ENCODE results near the gene UVRAG. TPM values are rescaled to one million over a fixed set of nuclear protein-coding genes. Genes with fewer than 3 reads are reported as not detected.

The UVRAG gene
- total RNA-seq, 1 experiment from 2014 or later = 16.4 TPM

DNA sequence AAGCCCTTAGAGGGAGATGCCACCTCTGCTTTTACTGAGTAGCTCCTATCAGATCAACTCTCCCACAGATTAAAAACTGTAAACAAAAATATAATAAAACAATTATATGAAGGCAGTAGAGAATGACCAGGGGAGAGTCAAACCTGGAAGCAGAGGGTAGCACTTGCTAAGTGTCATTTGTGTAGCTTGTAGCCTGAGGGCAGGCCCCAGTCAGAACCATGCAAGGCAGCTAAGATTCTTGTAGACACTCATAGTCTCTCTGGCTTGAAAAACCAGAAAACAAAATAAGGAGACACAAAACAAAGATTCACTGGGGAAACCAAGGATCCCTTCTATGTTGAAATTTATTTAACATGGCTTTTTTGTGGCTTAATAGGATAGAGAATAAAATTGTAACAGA lies 280.9 kb downstream of the UVRAG start:
- Histone ChIP-seq H3K27me3 (ENCODE audit: control insufficient read depth, insufficient read depth, low read length) (no peaks in the 10 kb centered on the region), H3K36me3 (replicated peaks; ENCODE audit: control insufficient read depth, insufficient read depth, low read length) (no peaks in the 10 kb centered on the region), H3K4me3 (ENCODE audit: insufficient read depth, low read depth, low read length) (no peak overlapping the region)
- no peak for DNase-seq

DNA sequence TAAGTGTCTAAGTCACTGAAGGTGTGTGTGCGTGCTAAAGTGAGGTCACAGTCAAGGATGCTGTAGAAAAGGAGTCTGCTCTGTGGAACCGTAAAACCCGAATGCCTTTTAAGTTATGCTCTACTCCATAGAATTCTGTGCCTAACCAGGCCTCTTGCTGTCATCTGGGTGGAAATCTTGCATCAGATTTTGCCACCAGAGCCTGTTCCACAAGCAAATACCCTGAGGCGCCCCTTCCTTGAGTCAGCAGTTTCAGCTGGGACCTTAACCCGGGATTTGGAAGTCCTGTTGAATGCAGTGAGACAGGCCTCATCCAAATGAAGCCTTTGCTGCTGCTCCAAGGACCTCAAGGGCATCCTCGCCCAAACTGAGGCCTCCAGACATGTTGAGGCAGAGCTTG lies 281.5 kb downstream of the UVRAG start:
- H3K4me3 ChIP-seq (ENCODE audit: insufficient read depth, low read depth, low read length) = no peak overlapping the region
- DNase-seq = no peak

DNA sequence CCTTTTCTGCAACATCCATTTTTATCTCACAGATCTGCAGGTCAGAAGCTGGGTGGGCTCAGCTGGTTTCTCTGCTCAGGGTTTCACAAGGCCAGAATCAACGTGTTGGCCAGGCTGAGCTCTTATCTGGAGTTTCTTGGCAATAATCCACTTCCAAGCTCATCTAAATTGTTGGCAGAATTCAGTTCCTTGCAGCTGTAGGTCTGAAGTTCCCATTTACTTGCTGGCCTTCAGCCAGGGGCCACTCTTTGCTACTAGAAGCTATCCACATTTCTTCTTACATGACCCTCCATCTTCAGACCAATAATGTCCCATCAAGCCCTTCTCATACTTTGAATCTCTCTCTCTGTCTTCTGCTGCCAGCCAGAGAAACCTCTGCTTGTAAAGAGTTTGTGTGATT lies 287.8 kb downstream of the UVRAG start:
- Histone ChIP-seq H3K36me3 (replicated peaks; ENCODE audit: control insufficient read depth, insufficient read depth, low read length) (no peaks in the 10 kb centered on the region), H3K27me3 (ENCODE audit: control insufficient read depth, insufficient read depth, low read length) (no peaks in the 10 kb centered on the region), H3K4me3 (ENCODE audit: insufficient read depth, low read depth, low read length) (no peak overlapping the region)
- no peak for DNase-seq

More for the DNA sequence above, 281.5 kb downstream of the UVRAG start:
- H3K36me3 ChIP-seq (replicated peaks; ENCODE audit: control insufficient read depth, insufficient read depth, low read length) = no peaks in the 10 kb centered on the region
- no peaks in the 10 kb centered on the region for H3K27me3 ChIP-seq (ENCODE audit: control insufficient read depth, insufficient read depth, low read length)

DNA sequence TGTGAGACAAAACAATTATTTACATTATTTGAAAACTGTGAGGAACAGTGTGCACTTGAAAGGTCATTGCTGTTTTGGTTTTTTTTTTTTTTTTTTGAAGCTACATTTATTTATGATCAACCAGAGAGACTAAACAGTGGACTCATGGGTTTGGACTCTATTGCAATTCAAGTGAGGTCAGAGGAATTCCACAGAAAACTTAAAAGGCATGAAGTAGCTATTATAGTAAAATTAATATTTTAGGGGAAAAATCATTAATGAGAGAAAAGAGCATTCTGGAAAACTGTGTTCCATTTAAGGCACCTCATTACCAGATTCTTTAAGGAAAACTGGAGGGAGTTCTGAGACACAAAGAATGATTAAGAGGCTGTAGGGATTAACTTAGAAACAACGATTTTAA lies 288.4 kb downstream of the UVRAG start:
- DNase-seq = no peak
- Histone ChIP-seq H3K36me3 (replicated peaks; ENCODE audit: control insufficient read depth, insufficient read depth, low read length) (no peaks in the 10 kb centered on the region), H3K4me3 (ENCODE audit: insufficient read depth, low read depth, low read length) (no peak overlapping the region), H3K27me3 (ENCODE audit: control insufficient read depth, insufficient read depth, low read length) (no peaks in the 10 kb centered on the region)

DNA sequence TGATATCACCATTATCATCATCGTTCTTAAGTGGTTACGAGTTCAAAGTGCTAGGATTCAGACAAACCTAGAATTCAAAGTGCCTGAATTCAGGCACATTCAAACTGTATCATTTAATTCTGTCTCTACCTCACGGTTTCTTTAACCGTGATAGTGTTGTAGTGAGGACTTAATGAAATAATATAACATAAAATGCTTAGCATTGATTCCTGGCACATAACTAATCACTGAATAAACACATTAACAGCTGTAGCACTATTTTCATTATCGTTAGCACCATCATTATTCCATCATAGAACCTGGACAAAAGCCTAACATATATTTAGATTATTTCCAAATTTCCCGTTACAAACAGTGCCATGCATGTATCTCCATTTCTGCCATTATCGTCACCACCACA lies 289.3 kb downstream of the UVRAG start:
- no peaks in the 10 kb centered on the region for H3K36me3 ChIP-seq (replicated peaks; ENCODE audit: control insufficient read depth, insufficient read depth, low read length)
- H3K27me3 ChIP-seq (ENCODE audit: control insufficient read depth, insufficient read depth, low read length) = no peaks in the 10 kb centered on the region
- no peak overlapping the region for H3K4me3 ChIP-seq (ENCODE audit: insufficient read depth, low read depth, low read length)
- DNase-seq = no peak

DNA sequence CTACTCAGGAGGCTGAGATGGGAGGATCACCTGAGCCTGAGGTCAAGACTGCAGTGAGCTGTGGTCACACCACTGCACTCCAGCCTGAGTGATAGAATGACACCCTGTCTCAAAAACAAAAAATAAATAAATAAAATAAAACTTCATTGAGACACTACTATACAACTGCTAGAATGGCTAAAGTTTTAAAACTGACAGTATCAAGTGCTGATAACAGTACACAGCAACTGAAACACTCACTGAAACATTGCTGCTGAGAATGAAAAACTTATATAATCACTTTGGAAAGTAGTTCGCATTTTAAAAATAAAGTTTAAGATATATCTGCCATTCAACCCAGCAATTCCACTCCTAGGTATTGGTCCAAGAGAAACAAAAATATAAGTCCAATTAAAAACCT lies 290.6 kb downstream of the UVRAG start:
- no peak overlapping the region for H3K4me3 ChIP-seq (ENCODE audit: insufficient read depth, low read depth, low read length)
- no peaks in the 10 kb centered on the region for H3K36me3 ChIP-seq (replicated peaks; ENCODE audit: control insufficient read depth, insufficient read depth, low read length)
- no peak for DNase-seq
- no peaks in the 10 kb centered on the region for H3K27me3 ChIP-seq (ENCODE audit: control insufficient read depth, insufficient read depth, low read length)

DNA sequence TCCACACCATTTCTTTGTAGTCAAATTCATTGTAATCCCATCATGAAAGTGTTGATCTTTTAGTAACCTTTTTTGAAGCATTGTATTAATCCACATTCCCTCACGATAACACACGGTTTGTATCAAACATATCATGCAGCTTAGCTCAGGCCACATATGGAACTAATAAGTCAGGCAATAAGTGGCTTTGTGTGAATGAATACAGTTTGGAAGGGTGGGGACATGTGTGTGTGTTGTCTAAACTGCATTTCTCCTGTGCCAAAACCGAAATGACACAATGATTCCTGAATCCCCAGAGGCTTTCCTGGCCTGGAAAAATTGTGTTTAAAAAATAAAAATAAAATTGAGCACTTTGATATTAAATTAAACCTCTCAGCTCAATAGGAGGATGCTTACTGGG lies 293.0 kb downstream of the UVRAG start:
- H3K36me3 ChIP-seq (replicated peaks; ENCODE audit: control insufficient read depth, insufficient read depth, low read length) = no peaks in the 10 kb centered on the region
- no peak overlapping the region for H3K4me3 ChIP-seq (ENCODE audit: insufficient read depth, low read depth, low read length)
- no peaks in the 10 kb centered on the region for H3K27me3 ChIP-seq (ENCODE audit: control insufficient read depth, insufficient read depth, low read length)
- DNase-seq = no peak

DNA sequence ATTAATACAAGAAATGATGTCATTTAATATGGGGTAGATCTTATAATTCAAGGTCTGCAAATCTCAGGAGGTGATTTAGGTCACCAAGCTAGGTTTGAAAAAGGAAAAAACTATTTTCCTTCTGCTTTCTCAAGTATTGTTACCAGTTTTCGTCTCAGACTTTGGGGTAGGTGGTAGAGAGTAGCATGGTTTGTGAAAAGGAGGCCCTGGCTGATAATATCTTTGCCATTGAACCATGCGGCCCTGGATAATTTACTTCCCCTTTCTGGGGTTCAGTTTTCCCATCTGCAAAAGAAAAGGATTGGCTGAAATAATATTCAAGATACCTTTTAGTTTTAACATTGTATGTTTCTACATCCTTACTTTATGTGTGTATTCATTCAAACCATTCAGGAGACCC lies 299.2 kb downstream of the UVRAG start:
- H3K27me3 ChIP-seq (ENCODE audit: control insufficient read depth, insufficient read depth, low read length) = no peaks in the 10 kb centered on the region
- no peak overlapping the region for H3K4me3 ChIP-seq (ENCODE audit: insufficient read depth, low read depth, low read length)
- H3K36me3 ChIP-seq (replicated peaks; ENCODE audit: control insufficient read depth, insufficient read depth, low read length) = no peaks in the 10 kb centered on the region
- DNase-seq = no peak

DNA sequence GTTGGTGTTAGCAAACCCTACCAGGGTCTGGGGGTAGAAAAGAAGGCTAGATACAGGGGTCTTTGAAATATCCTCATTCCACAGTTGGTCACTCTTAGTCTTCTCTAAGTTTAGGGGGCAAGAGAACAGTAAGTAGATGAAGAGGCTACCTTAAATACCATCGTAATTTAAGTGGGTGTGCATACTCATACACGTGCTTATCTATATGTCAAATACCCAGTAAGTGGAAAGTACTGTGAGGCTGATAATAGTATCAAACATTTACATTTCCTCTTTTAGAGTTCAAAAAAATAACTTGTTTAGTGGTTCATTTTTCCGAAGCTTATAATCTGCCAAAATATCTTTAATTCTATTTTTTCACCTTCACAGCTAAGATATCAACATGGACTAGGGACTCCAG lies 300.5 kb downstream of the UVRAG start:
- H3K27me3 ChIP-seq (ENCODE audit: control insufficient read depth, insufficient read depth, low read length) = no peaks in the 10 kb centered on the region
- DNase-seq = no peak
- H3K36me3 ChIP-seq (replicated peaks; ENCODE audit: control insufficient read depth, insufficient read depth, low read length) = no peaks in the 10 kb centered on the region
- H3K4me3 ChIP-seq (ENCODE audit: insufficient read depth, low read depth, low read length) = no peak overlapping the region

DNA sequence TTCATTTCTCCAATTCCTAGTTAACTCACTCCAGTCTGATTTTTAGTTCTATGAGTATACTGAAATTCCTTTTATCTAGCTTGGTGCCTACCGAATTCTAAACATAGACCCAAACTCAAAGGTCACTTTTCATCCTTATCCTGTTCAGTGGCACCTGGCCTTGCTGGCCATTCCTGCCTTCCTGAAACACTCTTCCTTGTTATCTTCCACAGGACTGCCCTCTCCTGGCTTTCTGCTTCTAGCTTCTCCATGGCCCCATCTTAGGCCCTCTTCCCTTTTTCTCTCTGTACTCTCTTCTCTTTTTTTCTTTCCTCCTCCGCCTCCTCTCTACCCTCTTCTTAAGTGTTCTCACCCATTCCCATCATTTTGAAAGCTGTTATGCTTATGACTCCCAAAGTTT lies 304.0 kb downstream of the UVRAG start:
- Histone ChIP-seq H3K27me3 (ENCODE audit: control insufficient read depth, insufficient read depth, low read length) (no peaks in the 10 kb centered on the region), H3K4me3 (ENCODE audit: insufficient read depth, low read depth, low read length) (no peak overlapping the region), H3K36me3 (replicated peaks; ENCODE audit: control insufficient read depth, insufficient read depth, low read length) (no peaks in the 10 kb centered on the region)
- DNase-seq = no peak

DNA sequence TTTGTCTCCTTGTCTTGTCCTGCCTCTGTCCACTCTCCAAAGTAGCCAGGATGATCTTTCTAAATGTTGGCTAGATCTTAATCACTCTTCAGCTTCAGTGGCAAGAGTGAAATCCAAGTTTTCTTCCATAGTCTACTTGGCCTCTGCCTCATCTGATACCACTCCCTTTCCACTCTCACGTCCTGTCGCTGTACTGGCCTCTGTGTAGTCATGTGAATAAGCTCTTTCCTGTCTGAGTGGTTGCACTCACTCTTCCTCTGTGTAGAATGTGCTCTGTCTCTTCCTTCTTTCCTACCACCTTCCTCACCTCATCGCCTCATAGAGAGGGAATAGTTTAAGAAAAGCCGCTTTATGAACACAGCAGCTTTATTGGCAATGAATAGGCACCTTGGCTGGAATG lies 304.8 kb downstream of the UVRAG start:
- H3K36me3 ChIP-seq (replicated peaks; ENCODE audit: control insufficient read depth, insufficient read depth, low read length) = no peaks in the 10 kb centered on the region
- no peaks in the 10 kb centered on the region for H3K27me3 ChIP-seq (ENCODE audit: control insufficient read depth, insufficient read depth, low read length)
- H3K4me3 ChIP-seq (ENCODE audit: insufficient read depth, low read depth, low read length) = no peak overlapping the region
- no peak for DNase-seq

DNA sequence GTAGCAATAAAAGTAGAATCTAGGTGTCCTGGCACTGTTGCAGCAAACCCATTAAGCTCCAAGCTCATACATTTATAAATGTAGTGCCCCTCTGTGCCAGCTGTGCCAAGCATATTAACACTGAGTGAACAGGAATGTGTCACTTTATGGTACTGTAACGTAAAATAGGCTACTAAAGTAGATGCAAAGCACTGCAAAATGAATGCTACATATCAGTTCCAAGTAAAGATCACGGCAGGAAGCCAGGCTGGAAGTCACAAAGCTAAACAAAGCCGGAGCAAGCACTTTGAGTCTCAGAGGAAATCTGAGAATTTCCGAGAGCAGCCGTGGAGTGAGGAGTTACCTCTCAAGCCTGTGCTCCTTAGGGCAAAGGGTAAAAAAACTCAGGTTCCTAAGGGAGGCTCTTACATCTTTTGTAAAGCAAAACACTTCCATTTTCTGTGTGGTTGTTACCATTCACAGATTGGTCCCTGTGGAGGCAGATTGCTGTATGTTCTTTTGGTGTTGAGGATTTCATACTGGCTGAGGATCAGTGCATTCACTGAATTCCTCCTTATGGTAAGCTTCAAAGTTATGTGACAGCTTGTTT lies 305.6 kb downstream of the UVRAG start:
- no peak for DNase-seq
- no peaks in the 10 kb centered on the region for H3K36me3 ChIP-seq (replicated peaks; ENCODE audit: control insufficient read depth, insufficient read depth, low read length)
- no peaks in the 10 kb centered on the region for H3K27me3 ChIP-seq (ENCODE audit: control insufficient read depth, insufficient read depth, low read length)
- no peak overlapping the region for H3K4me3 ChIP-seq (ENCODE audit: insufficient read depth, low read depth, low read length)

DNA sequence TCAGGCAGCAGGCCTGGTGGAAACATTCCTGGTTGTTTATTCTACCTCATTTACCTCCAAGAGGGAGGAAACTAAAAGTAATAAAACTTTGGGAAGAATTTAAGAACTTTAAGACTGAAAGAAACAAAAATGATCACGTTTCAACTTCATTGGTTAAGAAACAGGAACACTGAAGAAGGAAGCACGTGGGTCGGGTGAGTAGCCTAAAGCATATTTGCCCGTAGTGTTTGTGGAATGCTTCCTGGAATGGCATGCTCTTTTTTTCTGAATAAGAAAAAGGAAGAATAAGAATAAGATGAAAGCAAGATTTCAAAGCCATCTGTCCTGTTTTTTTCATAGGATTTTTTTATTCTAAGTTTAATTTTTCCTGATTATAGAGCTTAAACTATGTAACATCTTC lies 308.2 kb downstream of the UVRAG start:
- no peaks in the 10 kb centered on the region for H3K36me3 ChIP-seq (replicated peaks; ENCODE audit: control insufficient read depth, insufficient read depth, low read length)
- no peak overlapping the region for H3K4me3 ChIP-seq (ENCODE audit: insufficient read depth, low read depth, low read length)
- DNase-seq = no peak
- H3K27me3 ChIP-seq (ENCODE audit: control insufficient read depth, insufficient read depth, low read length) = no peaks in the 10 kb centered on the region

DNA sequence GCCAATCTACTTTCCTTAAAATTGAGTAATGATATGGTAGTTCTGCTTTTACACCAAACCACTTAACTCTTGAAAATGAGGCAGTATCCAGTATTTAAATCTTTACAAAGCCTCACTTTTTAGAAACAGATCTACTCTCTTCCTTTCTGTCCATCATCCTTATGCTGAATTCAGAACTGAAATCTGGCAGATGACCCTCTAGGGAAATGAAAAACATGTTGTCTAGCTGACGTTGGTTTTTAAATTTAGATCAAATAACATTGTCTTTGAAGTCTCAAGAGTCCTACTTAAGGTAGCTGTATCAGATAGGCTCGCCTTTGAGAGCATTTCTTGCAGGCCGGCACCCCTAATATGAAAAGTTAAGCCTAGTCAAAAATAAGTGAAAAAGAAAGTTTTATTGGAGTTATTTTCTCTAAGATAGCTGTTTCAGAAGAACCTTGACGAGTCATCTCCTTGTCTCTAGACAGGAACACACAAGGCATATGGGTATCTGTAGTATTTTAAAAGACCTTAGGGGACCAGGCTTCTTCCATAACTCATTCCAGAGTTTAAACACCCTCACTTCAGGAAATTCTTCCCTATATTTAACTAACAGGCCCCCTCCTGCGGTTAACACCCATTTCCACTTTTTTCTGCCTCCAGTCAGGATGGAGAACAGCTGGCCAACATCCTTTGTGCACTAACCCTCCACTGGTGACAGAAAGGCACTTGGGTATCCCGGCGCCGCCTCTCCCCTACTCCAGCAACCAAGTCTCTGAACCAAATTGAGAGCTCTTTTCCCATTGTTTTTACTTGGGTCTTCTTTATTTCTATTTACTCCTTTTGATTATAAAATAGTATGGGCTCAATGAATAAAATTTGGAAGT lies 310.1 kb downstream of the UVRAG start:
- no peak overlapping the region for H3K4me3 ChIP-seq (ENCODE audit: insufficient read depth, low read depth, low read length)
- H3K27me3 ChIP-seq (ENCODE audit: control insufficient read depth, insufficient read depth, low read length) = no peaks in the 10 kb centered on the region
- H3K36me3 ChIP-seq (replicated peaks; ENCODE audit: control insufficient read depth, insufficient read depth, low read length) = no peaks in the 10 kb centered on the region
- DNase-seq = no peak

DNA sequence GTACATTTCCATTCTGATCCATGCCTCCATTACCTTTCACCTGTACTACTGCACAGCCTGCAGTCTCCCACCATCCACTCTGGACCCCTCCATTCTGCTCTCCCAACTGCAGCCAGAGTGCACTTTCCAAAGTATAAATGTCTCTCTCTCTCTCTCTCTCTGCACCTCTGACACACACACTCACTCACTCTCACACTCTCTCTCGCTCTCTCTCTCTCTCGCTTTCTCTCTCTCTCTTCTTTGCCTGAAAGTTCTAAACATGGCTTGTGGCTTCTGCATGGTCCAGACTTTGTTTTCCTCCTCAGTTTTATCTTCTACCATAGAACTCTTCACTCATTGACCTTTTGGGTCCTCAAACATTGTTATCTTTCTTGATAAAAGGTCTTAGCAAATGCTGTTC lies 314.7 kb downstream of the UVRAG start:
- DNase-seq = no peak
- Histone ChIP-seq H3K27me3 (ENCODE audit: control insufficient read depth, insufficient read depth, low read length) (no peaks in the 10 kb centered on the region), H3K4me3 (ENCODE audit: insufficient read depth, low read depth, low read length) (no peak overlapping the region), H3K36me3 (replicated peaks; ENCODE audit: control insufficient read depth, insufficient read depth, low read length) (no peaks in the 10 kb centered on the region)

Measured in H7 (cell line).